ENCODE results near the gene MMAB. TPM values are rescaled to one million over a fixed set of nuclear protein-coding genes. Genes with fewer than 3 reads are reported as not detected.

Gene MMAB
- total and polyA plus RNA-seq, 10 of the 15 experiments (the other 5 are each of a cell fraction or from before 2014, with no cell fraction given) = 10.6 to 65.3 (median 45.2) TPM

- CTCF ChIA-PET = no interaction called here
- RAD21 ChIA-PET (ENCODE audit: unreplicated experiment) = no interaction called here
- H3K27me3 ChIP-seq (replicated peaks in 1 of 2; ENCODE audit: control insufficient read depth in 2 of 2, insufficient read depth in 2 of 2, low read length in 1 of 2) = no peaks in the 10 kb centered on the region
- no TSS peak for BruUV-seq (replicated peaks)
- WGBS (ENCODE audit: insufficient coverage, insufficient replicate concordance, low lambda C conversion rate, missing lambda C conversion rate) = 51% methylated on average over 8 of the region's 8 CpGs
- FAIRE-seq (no peak), DNase-seq (ENCODE audit: low read depth, low spot score) (no peak), ATAC-seq (no peak)
- in situ Hi-C loops (cut with MboI) = no loop called here
- no peaks in the 10 kb centered on the region; a peak in 2 of 4 replicates for H3K36me3 ChIP-seq (ENCODE audit: control insufficient read depth in 2 of 2, insufficient read depth in 2 of 2, low read length in 1 of 2)
- no peaks in the 10 kb centered on the region for H3K79me2 ChIP-seq (ENCODE audit: control insufficient read depth, insufficient read depth, low read length)
- H2AFZ ChIP-seq (ENCODE audit: control insufficient read depth, low read depth, low read length) = no peak overlapping the region
- no peak overlapping the region for H3K9ac ChIP-seq (ENCODE audit: control insufficient read depth, insufficient read depth, low read length)
- intact Hi-C loops (cut with micrococcal nuclease; ENCODE audit: unreplicated experiment) = no loop called here
- SMC1A ChIA-PET (ENCODE audit: uncharacterized antibody, unreplicated experiment) = no interaction called here
- H3K27ac ChIP-seq (ENCODE audit: control insufficient read depth, insufficient read depth) = no peak overlapping the region
- POLR2A ChIA-PET = no interaction called here
- no peak overlapping the region for H3K4me3 ChIP-seq
- no peaks in the 10 kb centered on the region for H3K4me1 ChIP-seq (ENCODE audit: control insufficient read depth, insufficient read depth, low read length)
- H4K20me1 ChIP-seq (ENCODE audit: control insufficient read depth, insufficient read depth) = no peaks in the 10 kb centered on the region
- H3K9me3 ChIP-seq (replicated peaks; ENCODE audit: control insufficient read depth, insufficient read depth, low read length) = no peaks in the 10 kb centered on the region
- H3K4me2 ChIP-seq (ENCODE audit: control insufficient read depth, insufficient read depth) = no peak overlapping the region
- TF ChIP-seq STAT3 (IDR thresholded peaks at IDR 0.05; ENCODE audit: low read depth, low read length) (no peak), YY1 (IDR thresholded peaks at IDR 0.05; ENCODE audit: low read depth, low read length) (no peak), PAX8 (IDR thresholded peaks at IDR 0.05) (no peak), YBX1 (IDR thresholded peaks at IDR 0.05) (no peak), FOS (IDR thresholded peaks at IDR 0.05; ENCODE audit: borderline replicate concordance, extremely low read depth, insufficient read length) (no peak), NBN (IDR thresholded peaks at IDR 0.05) (no peak), SUPT20H (IDR thresholded peaks at IDR 0.05; ENCODE audit: borderline replicate concordance, control insufficient read depth, low read depth, low read length) (no peak), NFXL1 (IDR thresholded peaks at IDR 0.05; ENCODE audit: borderline replicate concordance) (no peak), ZSCAN29 (IDR thresholded peaks at IDR 0.05) (no peak), CBX3 (IDR thresholded peaks at IDR 0.05; ENCODE audit: borderline replicate concordance, low read depth) (no peak), GATAD2B (conservative IDR thresholded peaks at IDR 0.05; ENCODE audit: low read depth) (no peak), IKZF2 (IDR thresholded peaks at IDR 0.05) (no peak)
- TF ChIP-seq, protein P1, sequence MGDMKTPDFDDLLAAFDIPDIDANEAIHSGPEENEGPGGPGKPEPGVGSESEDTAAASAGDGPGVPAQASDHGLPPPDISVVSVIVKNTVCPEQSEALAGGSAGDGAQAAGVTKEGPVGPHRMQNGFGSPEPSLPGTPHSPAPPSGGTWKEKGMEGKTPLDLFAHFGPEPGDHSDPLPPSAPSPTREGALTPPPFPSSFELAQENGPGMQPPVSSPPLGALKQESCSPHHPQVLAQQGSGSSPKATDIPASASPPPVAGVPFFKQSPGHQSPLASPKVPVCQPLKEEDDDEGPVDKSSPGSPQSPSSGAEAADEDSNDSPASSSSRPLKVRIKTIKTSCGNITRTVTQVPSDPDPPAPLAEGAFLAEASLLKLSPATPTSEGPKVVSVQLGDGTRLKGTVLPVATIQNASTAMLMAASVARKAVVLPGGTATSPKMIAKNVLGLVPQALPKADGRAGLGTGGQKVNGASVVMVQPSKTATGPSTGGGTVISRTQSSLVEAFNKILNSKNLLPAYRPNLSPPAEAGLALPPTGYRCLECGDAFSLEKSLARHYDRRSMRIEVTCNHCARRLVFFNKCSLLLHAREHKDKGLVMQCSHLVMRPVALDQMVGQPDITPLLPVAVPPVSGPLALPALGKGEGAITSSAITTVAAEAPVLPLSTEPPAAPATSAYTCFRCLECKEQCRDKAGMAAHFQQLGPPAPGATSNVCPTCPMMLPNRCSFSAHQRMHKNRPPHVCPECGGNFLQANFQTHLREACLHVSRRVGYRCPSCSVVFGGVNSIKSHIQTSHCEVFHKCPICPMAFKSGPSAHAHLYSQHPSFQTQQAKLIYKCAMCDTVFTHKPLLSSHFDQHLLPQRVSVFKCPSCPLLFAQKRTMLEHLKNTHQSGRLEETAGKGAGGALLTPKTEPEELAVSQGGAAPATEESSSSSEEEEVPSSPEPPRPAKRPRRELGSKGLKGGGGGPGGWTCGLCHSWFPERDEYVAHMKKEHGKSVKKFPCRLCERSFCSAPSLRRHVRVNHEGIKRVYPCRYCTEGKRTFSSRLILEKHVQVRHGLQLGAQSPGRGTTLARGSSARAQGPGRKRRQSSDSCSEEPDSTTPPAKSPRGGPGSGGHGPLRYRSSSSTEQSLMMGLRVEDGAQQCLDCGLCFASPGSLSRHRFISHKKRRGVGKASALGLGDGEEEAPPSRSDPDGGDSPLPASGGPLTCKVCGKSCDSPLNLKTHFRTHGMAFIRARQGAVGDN (IDR thresholded peaks at IDR 0.05) = no peak
Measured at GRCh38 chr12:109600995-109601394, 27.7 kb upstream of the MMAB start.

All from GM12878 (cell line).